ENCODE data around the gene ST6GALNAC2.
"Not testable (repeated sequence)": the region's sequence is repeated elsewhere in the genome, so short reads cannot be mapped to it uniquely, and the experiment has no call there.

GRCh38 chr17:76527016-76527415 lies 58.6 kb downstream of the ST6GALNAC2 start:
- TF ChIP-seq CTCF, POLR2A (IDR thresholded peaks at IDR 0.05): not testable (repeated sequence)
